Gastrocnemius medialis (tissue), 4 donors: ENCODE results near the gene PKHD1. TPM values are rescaled to one million over a fixed set of nuclear protein-coding genes. Genes with fewer than 3 reads are reported as not detected.

Experiments used
- ATAC-seq, 2 donors: fragments of 150-250 bp; one replicate each; pipeline ENCODE4 v1.9.1; 2016
- DNase-seq, 2 donors: peaks; one replicate each; pipeline ENCODE4 v3.0.0-alpha.2; 2019
- H3K27ac ChIP-seq, 4 donors: fragments of 200-600 bp; sonication (generic); 1 replicate in 1 of 4; 2 replicates in 3 of 4; pipeline ENCODE4 v1.5.1; 2016 to 2018; ENCODE audit warnings: mild to moderate bottlenecking in 2 of 4, moderate library complexity in 1 of 4
- H3K27me3 ChIP-seq, 3 donors: fragments of 200-600 bp; sonication (generic) in 2 of 3; 1 replicate in 1 of 3; 2 replicates in 2 of 3; pipeline versions ENCODE4 v1.5.1 to v1.6.0; 2016 to 2019; ENCODE audit warnings: mild to moderate bottlenecking in 1 of 3, moderate library complexity in 1 of 3
- H3K36me3 ChIP-seq, 2 donors: fragments of 200-600 bp; sonication (generic) in 1 of 2; one replicate each; pipeline ENCODE4 v1.5.1; 2017 to 2018
- H3K4me1 ChIP-seq, 2 donors: fragments of 200-600 bp; sonication (generic) in 1 of 2; one replicate each; pipeline ENCODE4 v1.5.1; 2016 to 2017; ENCODE audit warnings: mild to moderate bottlenecking in 2 of 2
- H3K4me3 ChIP-seq, 4 donors: fragments of 200-600 bp; sonication (generic) in 3 of 4; 1 replicate in 1 of 4; 2 replicates in 3 of 4; pipeline ENCODE4 v1.5.1; 2016 to 2019; ENCODE audit warnings: mild to moderate bottlenecking in 2 of 4
- H3K9me3 ChIP-seq, 3 donors: fragments of 200-600 bp; sonication (generic) in 2 of 3; 1 replicate in 1 of 3; 2 replicates in 2 of 3; pipeline ENCODE4 v1.5.1; 2016 to 2019
- CTCF ChIP-seq, 5 experiments: fragments of 450-650 bp in 3 of 5; fragments of 200-600 bp in 2 of 5; sonication (generic) in 2 of 5; IDR thresholded peaks in 4 of 5; conservative IDR thresholded peaks in 1 of 5; 1 replicate in 4 of 5; 2 replicates in 1 of 5; pipeline ENCODE4 v1.5.1; 2016 to 2019; ENCODE audit warnings: antibody characterized with exemption in 5 of 5, mild to moderate bottlenecking in 3 of 5, moderate library complexity in 3 of 5
- POLR2A ChIP-seq, 2 donors: fragments of 450-650 bp; IDR thresholded peaks; one replicate each; pipeline ENCODE4 v1.6.1; 2017; ENCODE audit warnings: antibody characterized with exemption in 2 of 2, mild to moderate bottlenecking in 2 of 2, moderate library complexity in 2 of 2
- in situ Hi-C, 4 donors: fragments of 200-750 bp; cut with MboI; loops; one replicate each; pipeline versions ENCODE4 v1.15.0 to v1.8.0; 2017; ENCODE audit warnings: low sequenced_read_pairs in 4 of 4
- intact Hi-C: fragments of 100-400 bp; cut with DNase I; formaldehyde crosslinking; loops from one replicate; pipeline ENCODE4 v1.15.1; 2023; ENCODE audit warnings: low total_unique reads
- total RNA-seq, 4 donors: library from RNA; depleted of rRNA; stranded (reverse); fragments of >200 nt; gene quantifications; one replicate each; pipeline versions ENCODE4 v1.1.0 to v1.2.3, GENCODE V29; 2016

PKHD1 gene
- total RNA-seq, 4 donors from 2014 or later: 0.02 to 0.05 (median 0.02) TPM; not detected in 1

- DNase-seq (no peak), ATAC-seq (no peak)
- intact Hi-C loops: no loop called here
- Histone ChIP-seq H3K9me3 (no peaks in the 10 kb centered on the region), H3K27me3 (no peaks in the 10 kb centered on the region), H3K4me1 (no peaks in the 10 kb centered on the region), H3K27ac (no peak overlapping the region), H3K36me3 (no peaks in the 10 kb centered on the region), H3K4me3 (no peak overlapping the region)
- in situ Hi-C loops: no loop called here
- TF ChIP-seq CTCF (IDR thresholded peaks at IDR 0.05 in 4 of 5, conservative IDR thresholded peaks at IDR 0.05 in 1 of 5) (no peak), POLR2A (IDR thresholded peaks at IDR 0.05) (no peak)
Observed at GRCh38 chr6:52077180-52077884, 10.1 kb downstream of the PKHD1 start.

- Histone ChIP-seq H3K4me3 (no peak overlapping the region), H3K27ac (no peak overlapping the region), H3K36me3 (no peaks in the 10 kb centered on the region), H3K9me3 (no peaks in the 10 kb centered on the region), H3K27me3 (no peaks in the 10 kb centered on the region), H3K4me1 (no peaks in the 10 kb centered on the region)
- intact Hi-C loops (no loop called here), in situ Hi-C loops (no loop called here)
- no peak for TF ChIP-seq POLR2A (IDR thresholded peaks at IDR 0.05)
- no peak for TF ChIP-seq CTCF (IDR thresholded peaks at IDR 0.05 in 4 of 5, conservative IDR thresholded peaks at IDR 0.05 in 1 of 5)
- no peak for ATAC-seq
- no peak for DNase-seq
Observed at GRCh38 chr6:52076791-52077179, 10.6 kb downstream of the PKHD1 start.

DNA sequence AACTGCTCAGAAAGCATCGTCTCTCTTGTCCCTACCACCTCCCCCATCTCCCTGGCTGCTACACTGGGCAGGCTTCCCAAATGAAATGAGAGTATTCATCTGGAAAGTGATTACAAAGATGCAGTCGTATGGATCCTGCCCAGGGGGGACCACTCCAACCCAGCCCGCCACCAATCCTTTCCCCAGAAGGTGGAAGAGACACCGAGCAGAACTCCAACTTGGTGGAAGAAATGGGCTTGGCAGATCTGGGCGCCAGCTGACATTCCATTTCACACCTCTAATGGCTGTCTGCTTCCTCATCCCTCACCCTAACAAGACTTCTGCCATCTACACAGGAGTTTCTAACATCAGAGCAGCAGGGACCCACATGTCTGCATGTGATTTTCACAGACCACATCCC lies 12.7 kb downstream of the PKHD1 start:
- DNase-seq (no peak), ATAC-seq (no peak)
- Histone ChIP-seq H3K36me3 (no peaks in the 10 kb centered on the region), H3K27ac (no peak overlapping the region), H3K27me3 (no peaks in the 10 kb centered on the region), H3K4me1 (no peaks in the 10 kb centered on the region), H3K4me3 (no peak overlapping the region), H3K9me3 (no peaks in the 10 kb centered on the region)
- TF ChIP-seq POLR2A (IDR thresholded peaks at IDR 0.05) (no peak), CTCF (IDR thresholded peaks at IDR 0.05 in 4 of 5, conservative IDR thresholded peaks at IDR 0.05 in 1 of 5) (no peak)
- intact Hi-C loops: no loop called here
- in situ Hi-C loops: no loop called here

- no peak for DNase-seq
- intact Hi-C loops: no loop called here
- no peak for ATAC-seq
- no peak overlapping the region for H3K27ac ChIP-seq
- in situ Hi-C loops: no loop called here
- no peak overlapping the region for H3K4me3 ChIP-seq
- H3K27me3 ChIP-seq: no peaks in the 10 kb centered on the region
- H3K36me3 ChIP-seq: no peaks in the 10 kb centered on the region
- no peaks in the 10 kb centered on the region for H3K9me3 ChIP-seq
- TF ChIP-seq CTCF (IDR thresholded peaks at IDR 0.05 in 4 of 5, conservative IDR thresholded peaks at IDR 0.05 in 1 of 5): no peak
- TF ChIP-seq POLR2A (IDR thresholded peaks at IDR 0.05): no peak
- H3K4me1 ChIP-seq: no peaks in the 10 kb centered on the region
Observed at GRCh38 chr6:52074155-52074554, 13.3 kb downstream of the PKHD1 start.

DNA sequence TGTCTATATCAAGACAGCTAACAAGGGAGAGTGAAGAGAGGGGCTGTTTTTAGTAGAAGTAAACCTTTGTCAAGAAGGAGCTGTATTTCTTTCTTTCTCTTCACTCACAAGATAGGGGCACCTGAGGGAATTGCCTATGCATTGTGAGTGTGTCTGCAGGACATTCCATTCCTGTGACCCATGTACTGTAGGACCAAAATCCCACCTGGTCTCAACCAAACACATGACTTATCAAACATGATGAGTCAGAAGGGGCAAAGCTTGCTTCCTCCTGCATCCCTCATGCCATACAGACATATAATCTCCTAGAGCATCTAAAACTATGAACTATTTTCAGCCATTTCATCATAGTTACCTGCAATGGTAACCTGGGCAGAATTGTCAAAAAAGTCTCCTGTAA lies 21.8 kb downstream of the PKHD1 start:
- no peak for TF ChIP-seq POLR2A (IDR thresholded peaks at IDR 0.05)
- no peak for TF ChIP-seq CTCF (IDR thresholded peaks at IDR 0.05 in 4 of 5, conservative IDR thresholded peaks at IDR 0.05 in 1 of 5)
- DNase-seq: no peak
- in situ Hi-C loops (no loop called here), intact Hi-C loops (no loop called here)
- Histone ChIP-seq H3K4me3 (no peak overlapping the region), H3K9me3 (no peaks in the 10 kb centered on the region), H3K4me1 (peaks cover 0 to 3% of the 10 kb centered on the region in 2 donors), H3K27me3 (no peaks in the 10 kb centered on the region), H3K27ac (no peak overlapping the region), H3K36me3 (no peaks in the 10 kb centered on the region)
- no peak for ATAC-seq
